ENCODE measurements around the gene UFD1.

Gene UFD1

DNA sequence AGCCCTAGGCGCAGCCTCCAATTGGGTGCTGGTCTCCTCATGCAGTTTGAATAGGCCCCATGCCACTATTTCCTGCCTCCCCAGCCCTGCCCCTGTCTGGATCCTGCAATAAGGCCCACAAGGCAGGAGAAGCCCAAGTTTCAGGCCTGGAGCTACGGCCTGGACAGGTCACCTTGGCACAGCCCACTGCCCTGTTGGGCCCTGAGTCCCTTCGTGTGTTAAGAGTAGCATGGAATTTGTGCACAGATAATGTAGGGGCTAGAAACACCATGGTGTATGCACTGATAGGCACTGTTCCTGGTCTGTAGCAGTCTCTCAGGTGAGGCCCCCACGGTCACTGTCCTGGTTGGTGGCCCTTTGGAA is 20.9 kb upstream of the UFD1 start:
- no peak for DNase-seq
- no peak overlapping the region for H3K4me3 Mint-ChIP-seq
- peaks cover 5% of the 10 kb centered on the region for H3K36me3 Mint-ChIP-seq (ENCODE audit: low read depth)
- no peaks in the 10 kb centered on the region for H3K4me1 Mint-ChIP-seq
- H3K27me3 Mint-ChIP-seq (ENCODE audit: low read depth, poor library complexity): peaks cover 3% of the 10 kb centered on the region
- H3K27ac Mint-ChIP-seq: no peak overlapping the region
- TF ChIP-seq, protein P1, sequence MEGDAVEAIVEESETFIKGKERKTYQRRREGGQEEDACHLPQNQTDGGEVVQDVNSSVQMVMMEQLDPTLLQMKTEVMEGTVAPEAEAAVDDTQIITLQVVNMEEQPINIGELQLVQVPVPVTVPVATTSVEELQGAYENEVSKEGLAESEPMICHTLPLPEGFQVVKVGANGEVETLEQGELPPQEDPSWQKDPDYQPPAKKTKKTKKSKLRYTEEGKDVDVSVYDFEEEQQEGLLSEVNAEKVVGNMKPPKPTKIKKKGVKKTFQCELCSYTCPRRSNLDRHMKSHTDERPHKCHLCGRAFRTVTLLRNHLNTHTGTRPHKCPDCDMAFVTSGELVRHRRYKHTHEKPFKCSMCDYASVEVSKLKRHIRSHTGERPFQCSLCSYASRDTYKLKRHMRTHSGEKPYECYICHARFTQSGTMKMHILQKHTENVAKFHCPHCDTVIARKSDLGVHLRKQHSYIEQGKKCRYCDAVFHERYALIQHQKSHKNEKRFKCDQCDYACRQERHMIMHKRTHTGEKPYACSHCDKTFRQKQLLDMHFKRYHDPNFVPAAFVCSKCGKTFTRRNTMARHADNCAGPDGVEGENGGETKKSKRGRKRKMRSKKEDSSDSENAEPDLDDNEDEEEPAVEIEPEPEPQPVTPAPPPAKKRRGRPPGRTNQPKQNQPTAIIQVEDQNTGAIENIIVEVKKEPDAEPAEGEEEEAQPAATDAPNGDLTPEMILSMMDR (IDR thresholded peaks at IDR 0.05): no peak
- no peaks in the 10 kb centered on the region for H3K9me3 Mint-ChIP-seq

DNA sequence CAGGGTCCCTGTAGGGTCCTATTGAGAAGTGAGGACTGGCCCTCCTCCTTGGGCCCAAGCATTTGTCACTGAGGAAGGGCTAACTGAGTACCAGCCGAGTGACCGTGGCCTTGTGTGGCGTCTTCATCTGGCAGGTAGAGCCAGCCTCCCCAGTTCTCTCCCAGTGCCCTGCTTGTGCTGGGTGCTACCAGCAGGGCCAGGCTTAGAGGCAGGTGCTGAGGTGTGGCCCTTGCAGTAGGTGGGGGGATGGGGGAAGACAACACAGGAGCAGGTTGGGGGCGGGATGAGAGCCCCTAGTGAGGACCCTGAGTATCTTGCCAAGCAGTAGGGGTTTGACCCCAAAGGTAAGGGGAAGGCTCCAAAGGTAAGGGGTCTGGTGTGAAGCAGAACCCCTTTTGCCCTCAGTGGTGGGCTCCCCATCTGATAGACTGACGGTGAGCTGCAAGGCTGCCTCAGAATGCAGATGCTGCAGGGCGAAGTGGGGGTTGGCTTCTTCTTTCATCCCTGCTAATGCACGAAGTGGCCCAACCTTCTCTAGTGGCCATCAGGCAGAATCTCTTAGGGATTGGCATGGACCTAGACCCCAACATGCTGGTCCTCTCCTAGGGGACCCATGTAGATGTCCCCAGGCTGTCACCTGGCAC is 20.4 kb upstream of the UFD1 start:
- H3K9me3 Mint-ChIP-seq: no peaks in the 10 kb centered on the region
- DNase-seq: no peak
- no peaks in the 10 kb centered on the region for H3K4me1 Mint-ChIP-seq
- H3K4me3 Mint-ChIP-seq: no peak overlapping the region
- H3K36me3 Mint-ChIP-seq (ENCODE audit: low read depth): peaks cover 5% of the 10 kb centered on the region
- TF ChIP-seq, protein P1 (IDR thresholded peaks at IDR 0.05): no peak
- peaks cover 3% of the 10 kb centered on the region for H3K27me3 Mint-ChIP-seq (ENCODE audit: low read depth, poor library complexity)
- H3K27ac Mint-ChIP-seq: no peak overlapping the region

DNA sequence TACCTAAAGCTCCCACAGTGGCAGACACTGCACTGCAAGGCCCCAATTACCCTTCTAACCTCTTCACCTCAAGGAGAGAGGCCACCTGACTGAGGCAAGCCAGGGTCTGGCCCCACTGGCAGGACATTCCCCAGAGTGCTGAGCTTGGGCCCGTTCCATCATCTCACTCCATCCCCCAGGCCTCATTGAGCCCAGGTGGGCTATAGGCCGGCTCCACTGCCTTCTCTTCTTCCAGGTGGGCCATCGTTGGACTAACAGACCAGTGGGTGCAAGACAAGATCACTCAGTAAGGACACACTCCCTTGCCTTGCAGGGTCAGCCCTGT is 19.8 kb upstream of the UFD1 start:
- Mint-ChIP-seq H3K9me3 (no peaks in the 10 kb centered on the region), H3K27ac (no peak overlapping the region), H3K4me3 (no peak overlapping the region), H3K36me3 (ENCODE audit: low read depth) (peaks cover 5% of the 10 kb centered on the region), H3K27me3 (ENCODE audit: low read depth, poor library complexity) (no peaks in the 10 kb centered on the region), H3K4me1 (no peaks in the 10 kb centered on the region)
- TF ChIP-seq, protein P1 (IDR thresholded peaks at IDR 0.05): no peak
- DNase-seq: no peak

DNA sequence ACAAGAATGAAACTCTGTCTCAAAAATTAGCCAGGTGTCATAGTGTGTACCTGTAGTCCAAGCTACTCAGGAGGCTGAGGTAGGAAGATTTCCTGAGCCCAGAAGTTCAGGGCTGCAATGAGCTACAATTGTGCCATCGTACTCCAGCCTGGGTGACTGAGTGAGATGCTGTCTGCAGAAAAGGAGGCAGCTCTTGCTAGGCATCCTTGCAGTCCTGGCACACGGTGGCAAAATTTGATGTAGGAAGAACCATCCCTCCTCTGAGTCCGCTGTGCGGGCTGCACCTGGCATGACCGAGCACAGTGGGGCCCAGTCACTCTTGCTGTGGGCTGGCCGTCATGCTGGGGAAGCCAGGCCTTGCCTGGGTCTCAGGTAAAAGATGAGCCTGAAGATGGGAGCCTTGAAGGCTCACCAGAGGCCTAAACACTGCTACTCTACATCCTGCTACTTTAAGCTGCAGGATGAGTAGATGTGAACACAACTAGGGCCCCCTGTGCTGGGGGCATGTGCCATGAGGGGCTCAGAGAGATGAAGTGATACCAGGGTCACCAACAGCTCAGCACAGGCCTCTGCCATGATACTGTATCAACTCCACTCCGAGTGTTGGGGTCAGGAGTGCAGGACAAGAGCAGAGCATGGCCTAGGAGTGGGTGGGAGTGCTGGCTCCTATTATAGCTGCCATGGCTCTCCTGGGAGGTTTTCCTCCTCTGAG is 19.3 kb upstream of the UFD1 start:
- no peak for DNase-seq
- peaks cover 5% of the 10 kb centered on the region for H3K36me3 Mint-ChIP-seq (ENCODE audit: low read depth)
- H3K4me1 Mint-ChIP-seq: no peaks in the 10 kb centered on the region
- no peaks in the 10 kb centered on the region for H3K27me3 Mint-ChIP-seq (ENCODE audit: low read depth, poor library complexity)
- no peak overlapping the region for H3K4me3 Mint-ChIP-seq
- no peak overlapping the region for H3K27ac Mint-ChIP-seq
- H3K9me3 Mint-ChIP-seq: no peaks in the 10 kb centered on the region
- TF ChIP-seq, protein P1 (IDR thresholded peaks at IDR 0.05): no peak

DNA sequence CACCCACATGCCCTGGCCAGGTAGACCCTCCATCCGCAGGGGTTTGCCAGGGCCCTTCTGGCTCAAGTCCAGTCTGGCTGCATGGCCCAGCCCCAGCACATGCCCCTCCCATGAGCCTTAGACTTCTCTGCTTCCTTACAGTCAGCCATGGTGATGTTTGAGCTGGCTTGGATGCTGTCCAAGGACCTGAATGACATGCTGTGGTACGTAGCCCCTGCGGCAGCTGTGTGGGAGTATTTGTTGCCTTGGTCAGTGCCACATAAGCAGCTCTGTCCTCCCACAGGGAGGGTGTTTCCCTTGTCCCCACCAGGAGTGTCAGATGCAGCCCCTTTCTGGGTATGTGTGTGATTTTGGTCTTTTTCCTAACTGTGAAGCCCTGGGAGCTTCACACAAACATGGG is 18.3 kb upstream of the UFD1 start:
- Mint-ChIP-seq H3K36me3 (ENCODE audit: low read depth) (peaks cover 8% of the 10 kb centered on the region), H3K9me3 (no peaks in the 10 kb centered on the region), H3K27me3 (ENCODE audit: low read depth, poor library complexity) (no peaks in the 10 kb centered on the region), H3K4me1 (no peaks in the 10 kb centered on the region), H3K4me3 (no peak overlapping the region), H3K27ac (no peak overlapping the region)
- DNase-seq: no peak
- TF ChIP-seq, protein P1 (IDR thresholded peaks at IDR 0.05): no peak

DNA sequence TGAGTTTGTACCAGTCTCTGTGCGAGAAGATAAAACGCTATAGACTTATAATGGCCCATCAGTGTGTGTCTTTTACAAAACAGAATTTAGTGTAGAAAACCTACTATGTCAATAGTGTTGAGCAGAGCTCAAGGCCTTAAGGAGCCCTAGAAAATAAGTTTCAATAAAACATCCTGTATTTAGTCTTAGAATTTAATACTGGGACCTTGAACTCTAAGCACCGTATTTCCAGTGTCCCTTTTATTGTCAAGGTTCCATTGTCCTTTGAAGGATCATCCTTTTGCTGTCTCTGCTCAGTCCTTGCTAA is 17.3 kb upstream of the UFD1 start:
- Mint-ChIP-seq H3K4me1 (no peaks in the 10 kb centered on the region), H3K4me3 (no peak overlapping the region), H3K36me3 (ENCODE audit: low read depth) (peaks cover 12% of the 10 kb centered on the region), H3K27ac (no peak overlapping the region), H3K27me3 (ENCODE audit: low read depth, poor library complexity) (no peaks in the 10 kb centered on the region), H3K9me3 (no peaks in the 10 kb centered on the region)
- no peak for DNase-seq
- TF ChIP-seq, protein P1 (IDR thresholded peaks at IDR 0.05): no peak

All from nephron progenitor cell (in vitro differentiated cells).